HEK293 (cell line): Measurements from ENCODE around the gene B3GNT3.

Source experiments
- CTCF ChIA-PET: fragments of 350-600 bp; formaldehyde crosslinking; extraction: SDS; loops from one replicate; lab custom pipeline; 2021; ENCODE audit warnings: antibody characterized with exemption; lab: Yijun Ruan, JAX
- POLR2A ChIA-PET: fragments of 300-600 bp; formaldehyde crosslinking; extraction: SDS; loops from one replicate; lab custom pipeline; 2020; ENCODE audit warnings: antibody characterized with exemption, inconsistent platforms; lab: Yijun Ruan, JAX
- H3K27ac ChIP-seq: fragments of 200-500 bp; sonication (Bioruptor generic); 2 replicates; pipeline ENCODE4 v1.5.1; 2014; ENCODE audit warnings: low read depth, low read length, control low read depth, inconsistent platforms; ENCODE audit errors: extremely low read depth
- H3K36me3 ChIP-seq, 2 experiments: fragments of 200-500 bp in 1 of 2; sonication (Bioruptor generic) in 1 of 2; 1 replicate in 1 of 2; 2 replicates in 1 of 2; pipeline ENCODE4 v1.5.1; 2014 to 2017; ENCODE audit warnings: inconsistent platforms in 2 of 2, low read length in 2 of 2; ENCODE audit not compliant: control insufficient read depth in 2 of 2, insufficient read depth in 1 of 2
- H3K4me1 ChIP-seq: fragments of 200-500 bp; sonication (Bioruptor generic); 2 replicates; pipeline ENCODE4 v1.5.1; 2014; ENCODE audit warnings: mild to moderate bottlenecking, low read length, inconsistent platforms; ENCODE audit not compliant: control insufficient read depth, insufficient read depth
- H3K4me3 ChIP-seq: 2 replicates; pipeline ENCODE4 v1.5.1; 2011; ENCODE audit warnings: low read depth, mild to moderate bottlenecking, control low read depth, low read length, moderate library complexity
- H3K9me3 ChIP-seq: fragments of 200-500 bp; sonication (Bioruptor generic); 2 replicates; pipeline ENCODE4 v1.5.1; 2014; ENCODE audit warnings: low read depth, low read length, inconsistent platforms; ENCODE audit not compliant: control insufficient read depth, insufficient read depth
- GLIS1 ChIP-seq: fragments of 450-650 bp; formaldehyde crosslinking; IDR thresholded peaks from 2 replicates; pipeline ENCODE4 v1.5.1; 2016; ENCODE audit warnings: missing biosample characterization, missing genetic modification characterization
- GLIS2 ChIP-seq: fragments of 450-650 bp; formaldehyde crosslinking; IDR thresholded peaks from 2 replicates; pipeline ENCODE4 v1.5.1; 2016; ENCODE audit warnings: missing biosample characterization, missing genetic modification characterization
- TRIM28 ChIP-seq: IDR thresholded peaks from 2 replicates; pipeline ENCODE4 v1.6.1; 2011; ENCODE audit warnings: low read length, control low read depth, borderline replicate concordance
- ZBTB7A ChIP-seq: fragments of 450-650 bp; formaldehyde crosslinking; IDR thresholded peaks from 2 replicates; pipeline ENCODE4 v1.5.1; 2016; ENCODE audit warnings: low read depth, missing biosample characterization, missing genetic modification characterization
- ZFP37 ChIP-seq: fragments of 450-650 bp; formaldehyde crosslinking; IDR thresholded peaks from 2 replicates; pipeline ENCODE4 v1.5.1; 2016; ENCODE audit warnings: missing biosample characterization, missing genetic modification characterization
- ZFP69B ChIP-seq: fragments of 450-650 bp; formaldehyde crosslinking; IDR thresholded peaks from 2 replicates; pipeline ENCODE4 v1.5.1; 2016; ENCODE audit warnings: missing biosample characterization, missing genetic modification characterization
- ZNF121 ChIP-seq: fragments of 450-650 bp; formaldehyde crosslinking; IDR thresholded peaks from 2 replicates; pipeline ENCODE4 v1.5.1; 2016; ENCODE audit warnings: missing biosample characterization, missing genetic modification characterization
- ZNF157 ChIP-seq: fragments of 450-650 bp; formaldehyde crosslinking; IDR thresholded peaks from 2 replicates; pipeline ENCODE4 v1.5.1; 2016; ENCODE audit warnings: missing biosample characterization, missing genetic modification characterization
- ZNF2 ChIP-seq: fragments of 450-650 bp; formaldehyde crosslinking; IDR thresholded peaks from 2 replicates; pipeline ENCODE4 v1.5.1; 2016; ENCODE audit warnings: missing biosample characterization, missing genetic modification characterization
- ZNF223 ChIP-seq: fragments of 450-650 bp; formaldehyde crosslinking; IDR thresholded peaks from 2 replicates; pipeline ENCODE4 v1.5.1; 2016; ENCODE audit warnings: missing biosample characterization, missing genetic modification characterization
- ZNF248 ChIP-seq: fragments of 450-650 bp; formaldehyde crosslinking; IDR thresholded peaks from 2 replicates; pipeline ENCODE4 v1.5.1; 2017; ENCODE audit warnings: missing biosample characterization, missing genetic modification characterization
- ZNF266 ChIP-seq: fragments of 450-650 bp; formaldehyde crosslinking; IDR thresholded peaks from 2 replicates; pipeline ENCODE4 v1.5.1; 2016; ENCODE audit warnings: missing biosample characterization, missing genetic modification characterization, low read depth
- ZNF274 ChIP-seq, 2 experiments: fragments of 200-500 bp in 1 of 2; fragments of 450-650 bp in 1 of 2; sonication (Bioruptor generic) in 1 of 2; formaldehyde crosslinking in 1 of 2; IDR thresholded peaks; 2 replicates each; pipeline versions ENCODE4 v1.5.1 to v1.6.1; 2014 to 2016; ENCODE audit warnings: borderline replicate concordance in 1 of 2, inconsistent platforms in 1 of 2, low read length in 1 of 2, missing biosample characterization in 1 of 2, missing genetic modification characterization in 1 of 2
- ZNF292 ChIP-seq: fragments of 450-650 bp; formaldehyde crosslinking; IDR thresholded peaks from 2 replicates; pipeline ENCODE4 v1.5.1; 2016; ENCODE audit warnings: low read depth, missing biosample characterization, missing genetic modification characterization, borderline replicate concordance
- ZNF324 ChIP-seq: fragments of 450-650 bp; formaldehyde crosslinking; IDR thresholded peaks from 2 replicates; pipeline ENCODE4 v1.5.1; 2016; ENCODE audit warnings: missing biosample characterization, missing genetic modification characterization
- ZNF416 ChIP-seq: fragments of 450-650 bp; formaldehyde crosslinking; IDR thresholded peaks from 2 replicates; pipeline ENCODE4 v1.5.1; 2016; ENCODE audit warnings: missing biosample characterization, missing genetic modification characterization
- ZNF48 ChIP-seq: fragments of 450-650 bp; formaldehyde crosslinking; IDR thresholded peaks from 2 replicates; pipeline ENCODE4 v1.5.1; 2016; ENCODE audit warnings: missing biosample characterization, missing genetic modification characterization
- ZNF510 ChIP-seq: fragments of 450-650 bp; formaldehyde crosslinking; IDR thresholded peaks from 2 replicates; pipeline ENCODE4 v1.5.1; 2018; ENCODE audit warnings: mild to moderate bottlenecking, missing genetic modification characterization, missing biosample characterization; ENCODE audit not compliant: insufficient replicate concordance
- ZNF560 ChIP-seq: fragments of 450-650 bp; formaldehyde crosslinking; IDR thresholded peaks from 2 replicates; pipeline ENCODE4 v1.5.1; 2017; ENCODE audit warnings: missing biosample characterization, missing genetic modification characterization, borderline replicate concordance
- ZNF600 ChIP-seq: fragments of 450-650 bp; formaldehyde crosslinking; IDR thresholded peaks from 2 replicates; pipeline ENCODE4 v1.5.1; 2016; ENCODE audit warnings: missing biosample characterization, missing genetic modification characterization
- ZNF621 ChIP-seq: fragments of 450-650 bp; formaldehyde crosslinking; IDR thresholded peaks from 2 replicates; pipeline ENCODE4 v1.5.1; 2017; ENCODE audit warnings: missing biosample characterization, missing genetic modification characterization
- ZNF791 ChIP-seq: fragments of 450-650 bp; formaldehyde crosslinking; IDR thresholded peaks from 2 replicates; pipeline ENCODE4 v1.5.1; 2016; ENCODE audit warnings: missing biosample characterization, missing genetic modification characterization
- ZNF843 ChIP-seq: fragments of 450-650 bp; formaldehyde crosslinking; IDR thresholded peaks from 2 replicates; pipeline ENCODE4 v1.5.1; 2016; ENCODE audit warnings: missing biosample characterization, missing genetic modification characterization
- TF ChIP-seq, protein P1 (sequence below): fragments of 450-650 bp; formaldehyde crosslinking; IDR thresholded peaks from 2 replicates; pipeline ENCODE4 v1.5.1; 2016; ENCODE audit warnings: missing biosample characterization, missing genetic modification characterization
- TF ChIP-seq, protein P2 (sequence below): fragments of 450-650 bp; formaldehyde crosslinking; IDR thresholded peaks from 2 replicates; pipeline ENCODE4 v1.5.1; 2017; ENCODE audit warnings: missing biosample characterization, missing genetic modification characterization
- TF ChIP-seq, protein P3 (sequence below): IDR thresholded peaks from 2 replicates; pipeline ENCODE4 v1.6.1; 2011; ENCODE audit warnings: mild to moderate bottlenecking, low read depth, low read length, borderline replicate concordance
- TF ChIP-seq, protein P4 (sequence below): fragments of 450-650 bp; formaldehyde crosslinking; IDR thresholded peaks from 2 replicates; pipeline ENCODE4 v1.5.1; 2016; ENCODE audit warnings: missing biosample characterization, missing genetic modification characterization

The B3GNT3 gene

DNA sequence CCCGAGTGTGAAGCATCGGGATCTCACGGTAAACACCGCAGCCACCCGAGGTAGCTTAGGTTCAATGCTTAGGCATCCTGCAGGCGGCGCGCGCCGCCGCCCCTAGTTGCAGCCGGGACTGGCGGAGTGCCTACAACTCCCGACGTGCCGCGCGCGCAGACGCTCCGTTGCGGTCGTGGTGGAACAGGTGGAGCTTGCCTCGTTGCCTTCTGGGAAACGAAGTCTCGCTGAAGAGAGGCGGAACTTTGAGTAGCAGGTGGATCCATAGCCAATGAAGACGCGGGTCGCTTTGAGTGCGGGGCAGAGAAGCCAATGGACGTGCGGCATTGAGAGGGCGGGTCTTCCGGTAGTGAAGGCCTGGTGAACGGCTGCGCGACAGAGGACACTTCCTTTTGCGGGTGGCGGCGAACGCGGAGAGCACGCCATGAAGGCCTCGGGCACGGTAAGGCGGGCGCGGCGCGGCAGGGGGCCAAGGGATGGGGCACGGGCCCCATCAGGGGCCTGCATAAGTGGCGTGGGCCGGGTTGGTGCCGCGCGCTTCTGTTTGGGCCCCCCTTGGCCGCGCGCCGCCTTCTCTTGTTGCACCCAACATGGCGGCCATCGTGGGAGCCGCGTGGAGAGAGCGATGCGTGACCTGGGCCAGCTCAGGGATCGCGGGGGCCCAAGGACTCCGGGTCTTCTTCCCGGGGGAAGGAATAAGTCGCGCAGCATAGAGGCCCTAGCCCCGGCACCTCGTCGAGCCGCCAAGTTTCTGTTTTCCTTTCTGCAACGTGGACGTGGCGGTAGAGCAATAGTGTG is 64.8 kb downstream of the B3GNT3 start, which contains the start of gene RPL18A:
Gene RPL18A (plus strand): TSS at position 378 of the 798 bp plus-strand sequence. CDS start 47 bp downstream, at position 425.
- H3K27ac ChIP-seq: peak within 1 kb of the TSS; percentile 76
- ChIA-PET POLR2A (interaction anchor here (0.6 to 3.8 kb wide), 32 partner anchors 10 to 1137 kb away, joined by 3 to 86 read pairs (median 4); partner anchors contain the start of genes B3GNT3, CCDC124, MAP1S and MVB12A), CTCF (interaction anchor here (0.5 to 2.6 kb wide), 35 partner anchors 9 to 542 kb away, joined by 3 to 25 read pairs (median 4); partner anchors contain the start of genes B3GNT3, CCDC124 and SLC5A5)
- no peaks in the 10 kb centered on the region for H3K9me3 ChIP-seq
- peaks cover 0 to 46% of the 10 kb centered on the region in 2 experiments; a peak in 2 of 3 replicates for H3K36me3 ChIP-seq
- H3K4me1 ChIP-seq: 0 out of 2 replicates have a peak, but pooled peaks cover 3% of the 10 kb centered on the region
- peak within 1 kb of the TSS; percentile 100 for H3K4me3 ChIP-seq
- TF ChIP-seq ZNF416 (tag by site-specific recombination): no peak
- TF ChIP-seq ZNF223 (tag by site-specific recombination): no peak
- TF ChIP-seq, protein P1, sequence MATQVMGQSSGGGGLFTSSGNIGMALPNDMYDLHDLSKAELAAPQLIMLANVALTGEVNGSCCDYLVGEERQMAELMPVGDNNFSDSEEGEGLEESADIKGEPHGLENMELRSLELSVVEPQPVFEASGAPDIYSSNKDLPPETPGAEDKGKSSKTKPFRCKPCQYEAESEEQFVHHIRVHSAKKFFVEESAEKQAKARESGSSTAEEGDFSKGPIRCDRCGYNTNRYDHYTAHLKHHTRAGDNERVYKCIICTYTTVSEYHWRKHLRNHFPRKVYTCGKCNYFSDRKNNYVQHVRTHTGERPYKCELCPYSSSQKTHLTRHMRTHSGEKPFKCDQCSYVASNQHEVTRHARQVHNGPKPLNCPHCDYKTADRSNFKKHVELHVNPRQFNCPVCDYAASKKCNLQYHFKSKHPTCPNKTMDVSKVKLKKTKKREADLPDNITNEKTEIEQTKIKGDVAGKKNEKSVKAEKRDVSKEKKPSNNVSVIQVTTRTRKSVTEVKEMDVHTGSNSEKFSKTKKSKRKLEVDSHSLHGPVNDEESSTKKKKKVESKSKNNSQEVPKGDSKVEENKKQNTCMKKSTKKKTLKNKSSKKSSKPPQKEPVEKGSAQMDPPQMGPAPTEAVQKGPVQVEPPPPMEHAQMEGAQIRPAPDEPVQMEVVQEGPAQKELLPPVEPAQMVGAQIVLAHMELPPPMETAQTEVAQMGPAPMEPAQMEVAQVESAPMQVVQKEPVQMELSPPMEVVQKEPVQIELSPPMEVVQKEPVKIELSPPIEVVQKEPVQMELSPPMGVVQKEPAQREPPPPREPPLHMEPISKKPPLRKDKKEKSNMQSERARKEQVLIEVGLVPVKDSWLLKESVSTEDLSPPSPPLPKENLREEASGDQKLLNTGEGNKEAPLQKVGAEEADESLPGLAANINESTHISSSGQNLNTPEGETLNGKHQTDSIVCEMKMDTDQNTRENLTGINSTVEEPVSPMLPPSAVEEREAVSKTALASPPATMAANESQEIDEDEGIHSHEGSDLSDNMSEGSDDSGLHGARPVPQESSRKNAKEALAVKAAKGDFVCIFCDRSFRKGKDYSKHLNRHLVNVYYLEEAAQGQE (tag by site-specific recombination): no peak
- no peak for TF ChIP-seq ZNF560 (tag by site-specific recombination)
- 0 out of 2 replicates have a peak, but pooled peaks have one; percentile 49 for TF ChIP-seq ZNF843 (tag by site-specific recombination)
- TF ChIP-seq ZNF121 (tag by site-specific recombination): no peak
- TF ChIP-seq, protein P2, sequence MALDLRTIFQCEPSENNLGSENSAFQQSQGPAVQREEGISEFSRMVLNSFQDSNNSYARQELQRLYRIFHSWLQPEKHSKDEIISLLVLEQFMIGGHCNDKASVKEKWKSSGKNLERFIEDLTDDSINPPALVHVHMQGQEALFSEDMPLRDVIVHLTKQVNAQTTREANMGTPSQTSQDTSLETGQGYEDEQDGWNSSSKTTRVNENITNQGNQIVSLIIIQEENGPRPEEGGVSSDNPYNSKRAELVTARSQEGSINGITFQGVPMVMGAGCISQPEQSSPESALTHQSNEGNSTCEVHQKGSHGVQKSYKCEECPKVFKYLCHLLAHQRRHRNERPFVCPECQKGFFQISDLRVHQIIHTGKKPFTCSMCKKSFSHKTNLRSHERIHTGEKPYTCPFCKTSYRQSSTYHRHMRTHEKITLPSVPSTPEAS (tag by site-specific recombination): 0 out of 2 replicates have a peak, but pooled peaks have one; percentile 17
- no peak for TF ChIP-seq ZNF621 (tag by site-specific recombination)
- 0 out of 2 replicates have a peak, but pooled peaks have one; percentile 31 for TF ChIP-seq TRIM28
- TF ChIP-seq ZNF791: no peak
- 0 out of 2 replicates have a peak, but pooled peaks have one; percentile 26 for TF ChIP-seq ZBTB7A (tag by site-specific recombination)
- no peak for TF ChIP-seq ZFP69B
- TF ChIP-seq GLIS1 (tag by site-specific recombination): peak; percentile 71
- TF ChIP-seq GLIS2: peak; percentile 65
- TF ChIP-seq, protein P3, sequence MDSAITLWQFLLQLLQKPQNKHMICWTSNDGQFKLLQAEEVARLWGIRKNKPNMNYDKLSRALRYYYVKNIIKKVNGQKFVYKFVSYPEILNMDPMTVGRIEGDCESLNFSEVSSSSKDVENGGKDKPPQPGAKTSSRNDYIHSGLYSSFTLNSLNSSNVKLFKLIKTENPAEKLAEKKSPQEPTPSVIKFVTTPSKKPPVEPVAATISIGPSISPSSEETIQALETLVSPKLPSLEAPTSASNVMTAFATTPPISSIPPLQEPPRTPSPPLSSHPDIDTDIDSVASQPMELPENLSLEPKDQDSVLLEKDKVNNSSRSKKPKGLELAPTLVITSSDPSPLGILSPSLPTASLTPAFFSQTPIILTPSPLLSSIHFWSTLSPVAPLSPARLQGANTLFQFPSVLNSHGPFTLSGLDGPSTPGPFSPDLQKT: no peak
- TF ChIP-seq ZNF600: no peak
- TF ChIP-seq ZNF2 (tag by site-specific recombination): peak; percentile 73; the same call in 1 of the 2 replicates
- TF ChIP-seq, protein P4, sequence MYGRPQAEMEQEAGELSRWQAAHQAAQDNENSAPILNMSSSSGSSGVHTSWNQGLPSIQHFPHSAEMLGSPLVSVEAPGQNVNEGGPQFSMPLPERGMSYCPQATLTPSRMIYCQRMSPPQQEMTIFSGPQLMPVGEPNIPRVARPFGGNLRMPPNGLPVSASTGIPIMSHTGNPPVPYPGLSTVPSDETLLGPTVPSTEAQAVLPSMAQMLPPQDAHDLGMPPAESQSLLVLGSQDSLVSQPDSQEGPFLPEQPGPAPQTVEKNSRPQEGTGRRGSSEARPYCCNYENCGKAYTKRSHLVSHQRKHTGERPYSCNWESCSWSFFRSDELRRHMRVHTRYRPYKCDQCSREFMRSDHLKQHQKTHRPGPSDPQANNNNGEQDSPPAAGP (tag by site-specific recombination): peak; percentile 68
- TF ChIP-seq ZNF48 (tag by site-specific recombination): no peak
- TF ChIP-seq ZNF157 (tag by site-specific recombination): no peak
- peak; percentile 78; the same call in 1 of the 2 replicates for TF ChIP-seq ZNF324
- TF ChIP-seq ZNF510: no peak
- TF ChIP-seq ZFP37: 0 out of 2 replicates have a peak, but pooled peaks have one; percentile 23
- no peak for TF ChIP-seq ZNF274 (IDR thresholded peaks at IDR 0.05; ENCODE audit: low read length)
- no peak for TF ChIP-seq ZNF274 (tag by site-specific recombination; IDR thresholded peaks at IDR 0.05; ENCODE audit: borderline replicate concordance)
- no peak for TF ChIP-seq ZNF248 (tag by site-specific recombination)
- TF ChIP-seq ZNF266 (tag by site-specific recombination): no peak
- TF ChIP-seq ZNF292 (tag by site-specific recombination): no peak
